ENCODE measurements around the gene GLIS1.
"Not testable (repeated sequence)": the region's sequence is repeated elsewhere in the genome, so short reads cannot be mapped to it uniquely, and the experiment has no call there.

GLIS1 gene

DNA sequence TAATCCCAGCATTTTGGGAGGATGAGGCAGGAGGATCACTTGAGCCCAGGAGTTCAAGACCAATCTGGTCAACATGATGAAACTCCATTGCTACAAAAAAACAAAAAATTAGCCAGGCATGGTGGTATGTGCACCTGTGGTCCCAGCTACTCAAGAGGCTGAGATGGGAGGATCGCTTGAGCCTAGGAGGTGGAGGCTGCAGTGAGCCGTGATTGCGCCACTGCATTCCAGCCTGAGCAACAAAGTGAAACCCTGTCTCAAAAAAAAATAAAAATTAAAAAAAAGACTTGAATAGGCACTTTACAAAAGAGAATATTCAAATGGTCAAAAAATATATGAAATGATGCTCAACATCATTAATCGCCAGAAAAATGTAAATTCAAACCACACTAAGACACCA is 91.0 kb downstream of the GLIS1 start:
- not testable (repeated sequence) for DNase-seq

DNA sequence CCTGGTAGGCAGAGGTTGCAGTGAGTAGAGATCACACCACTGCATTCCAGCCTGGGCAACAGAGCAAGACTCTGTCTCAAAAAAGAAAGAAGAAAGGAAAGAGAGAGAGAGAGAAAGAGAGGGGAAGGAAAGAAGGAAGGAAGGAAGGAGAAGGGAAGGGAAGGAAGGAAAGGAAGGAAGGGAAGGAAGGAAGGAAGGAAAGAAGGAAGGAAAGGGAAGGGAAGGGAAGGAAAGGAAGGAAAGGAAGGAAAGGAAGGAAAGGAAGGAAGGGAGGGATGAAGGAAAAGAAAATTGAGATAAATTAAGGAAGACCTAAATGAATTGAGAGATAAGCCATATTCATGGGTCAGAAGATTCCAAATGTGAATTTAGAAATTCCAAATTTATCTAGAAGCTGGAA is 92.2 kb downstream of the GLIS1 start:
- DNase-seq, result no peak

DNA sequence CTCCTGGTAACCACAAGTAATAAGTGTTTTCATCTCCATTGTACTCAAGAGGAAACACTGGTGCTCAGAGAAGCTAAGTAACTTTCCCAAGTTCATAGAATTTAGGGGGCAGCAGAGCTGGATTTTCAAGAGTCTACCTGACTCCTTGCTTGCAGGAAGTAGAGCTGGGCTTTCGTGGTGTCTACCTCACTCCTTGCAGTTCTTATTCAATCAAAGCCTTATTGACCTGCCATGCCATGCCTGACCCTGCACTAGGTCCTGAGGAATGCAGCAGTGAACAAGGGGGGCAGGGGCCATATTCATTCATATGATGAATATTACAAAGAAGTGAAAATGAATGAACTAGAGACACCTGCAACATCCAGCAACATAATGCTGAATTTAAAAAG is 93.3 kb downstream of the GLIS1 start:
- DNase-seq, result no peak

DNA sequence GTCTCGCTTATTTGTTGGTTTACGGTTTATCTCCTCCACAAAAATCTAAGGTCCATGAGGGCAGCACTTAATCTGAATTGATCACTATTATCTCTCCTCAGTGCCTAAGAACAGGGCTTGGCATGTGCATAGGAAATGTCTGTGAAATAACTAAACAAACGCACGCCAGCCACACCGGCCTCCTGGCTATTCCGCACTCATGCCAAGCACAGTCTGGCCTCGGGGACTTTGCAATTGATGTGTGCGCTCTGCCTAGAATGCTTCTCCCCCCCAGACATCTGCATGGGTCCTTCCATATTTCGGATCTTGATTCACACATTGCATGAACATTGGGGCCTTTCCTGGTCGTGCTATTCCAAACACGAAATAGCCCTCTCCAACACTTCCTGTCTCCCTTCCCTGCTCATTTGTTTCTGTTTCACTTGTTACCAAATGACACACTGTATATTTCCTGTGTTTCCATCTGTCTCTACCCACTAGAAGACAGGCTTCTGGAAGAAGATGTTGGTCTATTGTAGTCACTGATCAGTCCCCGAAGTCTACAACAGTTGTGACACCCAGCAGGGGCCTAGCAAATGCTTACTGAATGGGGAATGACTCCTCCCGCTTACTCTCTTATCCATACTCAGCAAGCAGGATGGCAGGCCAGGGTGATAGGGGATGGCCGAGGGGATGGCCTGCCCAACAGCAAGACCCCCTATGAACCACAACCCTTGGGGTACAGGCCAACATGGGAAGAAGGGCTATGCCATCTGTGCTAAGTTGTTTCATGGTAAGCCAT is 93.9 kb downstream of the GLIS1 start:
- DNase-seq, result no peak

DNA sequence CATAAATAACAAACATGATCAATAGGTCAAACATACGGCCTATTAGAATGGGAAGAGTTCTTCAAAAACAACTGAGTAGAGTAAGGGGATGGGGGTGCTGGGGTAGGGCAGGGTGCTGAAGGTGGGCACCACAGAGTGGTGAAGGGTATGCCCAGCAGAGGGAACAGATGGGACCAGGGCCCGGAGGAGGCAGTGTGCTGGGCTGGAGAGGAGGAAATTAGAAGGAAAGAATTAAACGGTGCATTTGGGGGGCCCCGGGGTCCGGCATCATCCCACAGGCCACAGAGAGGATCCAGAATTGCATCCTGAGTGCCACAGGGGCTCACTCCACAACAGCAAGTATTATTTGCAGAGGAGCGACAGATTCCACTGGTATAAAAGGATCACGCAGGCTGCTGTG is 94.5 kb downstream of the GLIS1 start:
- DNase-seq, result no peak

DNA sequence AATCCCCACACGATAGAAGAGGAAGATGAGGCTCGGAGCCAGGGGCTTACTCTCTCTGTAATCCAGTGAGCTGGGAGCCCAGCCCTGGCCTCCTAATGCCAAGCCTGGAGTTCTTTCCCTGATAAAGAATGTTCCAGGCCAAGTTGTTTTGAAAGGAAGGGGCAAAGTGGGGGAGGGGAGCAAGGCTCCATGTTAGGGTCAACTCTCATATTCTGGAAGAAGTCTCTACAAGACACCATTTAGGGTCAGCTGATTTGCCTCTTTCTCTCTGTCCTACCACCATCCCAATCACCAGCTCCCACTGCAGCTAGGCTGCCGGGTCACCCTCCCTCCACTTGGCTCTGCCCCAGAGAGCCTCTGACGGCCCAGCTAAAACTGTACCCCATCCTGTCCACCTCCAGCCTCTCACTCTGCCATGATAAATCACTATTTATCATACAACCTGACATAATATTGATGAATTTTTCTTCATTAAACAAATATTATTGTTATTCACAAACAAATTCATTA is 95.0 kb downstream of the GLIS1 start:
- no peak for DNase-seq

DNA sequence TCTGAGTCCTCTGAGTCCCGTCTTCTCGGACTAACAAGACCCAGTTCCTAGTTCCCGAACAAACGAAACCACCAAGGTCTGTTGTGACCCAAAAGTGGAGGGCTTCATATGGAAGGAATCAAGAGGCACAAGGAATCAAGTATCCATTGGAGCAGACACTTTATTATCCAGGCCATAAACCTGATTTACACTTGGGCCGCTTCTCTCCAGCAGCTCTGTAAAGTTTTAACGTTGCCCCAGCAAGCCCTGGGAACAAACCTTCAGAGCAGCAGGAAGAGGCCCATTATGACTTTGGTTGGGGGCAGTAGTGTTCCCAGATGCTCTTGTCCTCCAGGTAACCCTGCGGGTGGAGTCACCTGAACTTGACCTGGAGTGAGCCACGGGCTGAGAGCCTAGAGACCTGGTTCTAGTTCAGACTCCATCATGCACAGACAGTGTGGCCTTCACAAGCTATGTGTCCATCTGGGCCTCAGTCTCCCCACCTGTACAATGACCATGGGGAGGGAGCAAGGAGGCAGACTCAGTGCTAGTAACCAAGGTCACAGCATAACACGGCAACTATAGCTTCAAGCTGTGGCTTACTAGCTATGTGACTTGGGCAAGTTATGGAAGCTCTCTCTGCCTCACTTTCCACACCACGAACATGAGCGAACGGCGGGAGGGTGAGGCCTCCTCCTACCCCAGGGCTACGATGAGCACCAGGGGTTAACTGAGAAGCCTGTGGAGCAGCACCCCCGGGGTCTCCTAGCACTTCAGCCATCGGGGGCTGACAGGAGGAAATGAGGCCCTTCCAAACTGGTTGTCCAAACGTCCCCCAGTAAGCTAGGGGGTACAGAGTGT is 95.7 kb downstream of the GLIS1 start:
- DNase-seq, result no peak

DNA sequence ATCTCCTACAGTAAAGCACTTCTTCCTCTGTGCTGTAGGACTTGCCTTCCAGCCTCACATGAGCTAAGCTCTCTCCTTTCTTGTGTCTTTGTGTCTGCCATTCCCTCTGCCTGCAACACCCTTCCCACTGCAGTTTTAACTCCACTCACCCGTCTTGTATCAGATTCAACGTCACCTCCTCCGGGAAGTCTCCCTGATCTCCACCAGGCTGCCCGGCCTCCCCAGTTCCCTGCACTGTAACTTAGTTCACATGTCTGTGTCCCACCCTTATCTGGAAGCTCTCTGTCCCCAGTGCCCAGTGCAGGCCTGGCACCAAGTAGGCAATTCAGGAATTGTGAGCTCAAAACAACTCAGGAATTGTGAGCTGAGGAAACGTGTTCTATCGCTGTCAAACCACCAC is 96.4 kb downstream of the GLIS1 start:
- no peak for DNase-seq

DNA sequence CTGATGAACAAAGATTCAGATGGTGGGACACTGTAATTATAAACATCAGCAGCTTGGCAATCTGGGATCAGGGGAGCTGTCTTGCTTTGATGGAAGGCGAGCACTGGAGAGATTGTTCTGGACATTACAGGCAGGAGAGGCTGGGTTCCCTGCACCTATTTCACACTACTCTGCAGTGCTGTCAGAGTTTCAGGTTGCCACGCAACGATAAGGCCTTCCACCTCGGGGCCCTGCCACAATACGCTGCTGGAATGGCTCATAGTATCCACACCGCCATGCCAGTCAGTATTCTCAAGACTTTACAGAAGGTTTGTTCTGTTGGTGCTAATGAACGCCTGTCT is 96.8 kb downstream of the GLIS1 start:
- no peak for DNase-seq

DNA sequence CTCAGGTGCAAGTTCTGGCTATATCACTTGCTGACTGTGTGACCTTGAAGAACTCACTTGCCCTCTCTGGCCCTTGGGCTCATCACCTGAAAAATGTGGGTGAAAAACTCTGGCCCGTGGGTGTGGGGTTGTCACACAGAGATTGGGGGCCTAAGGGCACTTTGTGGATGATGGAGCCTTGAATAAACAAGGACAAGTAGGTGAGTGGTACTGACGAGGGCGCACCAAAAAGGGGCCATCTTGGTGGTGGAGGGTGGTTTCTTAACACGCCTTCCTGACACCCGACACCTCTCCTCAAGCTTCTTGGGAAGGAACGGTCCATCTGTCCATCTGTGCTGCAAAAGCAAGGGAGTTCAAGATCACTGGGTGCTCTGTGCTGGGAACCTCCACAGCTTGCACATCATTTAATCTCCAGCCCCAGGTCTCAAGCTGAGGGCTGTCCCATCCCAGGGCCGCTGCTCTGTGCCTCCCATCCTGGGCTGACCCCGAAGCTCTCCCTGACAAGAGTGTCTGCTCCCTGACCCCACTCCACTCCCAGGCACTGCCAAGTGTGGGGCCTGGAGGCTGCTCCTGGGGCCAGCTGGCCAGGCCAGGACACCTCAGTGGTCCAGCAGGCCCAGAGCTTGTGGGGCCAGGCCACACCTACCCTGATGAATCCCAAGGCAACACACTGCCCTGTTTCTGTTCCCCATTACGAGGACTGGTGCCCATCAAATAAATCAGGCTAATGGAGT is 97.3 kb downstream of the GLIS1 start:
- DNase-seq, result no peak

DNA sequence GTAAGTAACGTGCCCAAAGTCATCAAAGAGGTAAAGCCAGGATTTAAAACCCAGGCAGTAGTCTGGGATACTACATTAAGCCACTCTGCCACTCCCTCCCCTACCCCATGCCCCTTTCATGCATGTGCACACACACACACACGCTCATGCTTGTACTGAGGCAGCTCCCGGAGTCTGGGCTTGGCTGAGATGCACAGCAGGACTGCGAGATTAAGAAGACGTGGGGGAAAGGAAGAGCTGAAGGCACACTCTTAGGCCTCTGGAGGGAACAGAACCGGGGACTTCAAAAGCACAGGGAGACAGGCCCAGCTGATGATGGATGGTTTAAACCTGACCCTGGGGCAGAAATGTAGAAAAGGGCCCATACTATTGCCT is 98.3 kb downstream of the GLIS1 start:
- DNase-seq, result no peak

DNA sequence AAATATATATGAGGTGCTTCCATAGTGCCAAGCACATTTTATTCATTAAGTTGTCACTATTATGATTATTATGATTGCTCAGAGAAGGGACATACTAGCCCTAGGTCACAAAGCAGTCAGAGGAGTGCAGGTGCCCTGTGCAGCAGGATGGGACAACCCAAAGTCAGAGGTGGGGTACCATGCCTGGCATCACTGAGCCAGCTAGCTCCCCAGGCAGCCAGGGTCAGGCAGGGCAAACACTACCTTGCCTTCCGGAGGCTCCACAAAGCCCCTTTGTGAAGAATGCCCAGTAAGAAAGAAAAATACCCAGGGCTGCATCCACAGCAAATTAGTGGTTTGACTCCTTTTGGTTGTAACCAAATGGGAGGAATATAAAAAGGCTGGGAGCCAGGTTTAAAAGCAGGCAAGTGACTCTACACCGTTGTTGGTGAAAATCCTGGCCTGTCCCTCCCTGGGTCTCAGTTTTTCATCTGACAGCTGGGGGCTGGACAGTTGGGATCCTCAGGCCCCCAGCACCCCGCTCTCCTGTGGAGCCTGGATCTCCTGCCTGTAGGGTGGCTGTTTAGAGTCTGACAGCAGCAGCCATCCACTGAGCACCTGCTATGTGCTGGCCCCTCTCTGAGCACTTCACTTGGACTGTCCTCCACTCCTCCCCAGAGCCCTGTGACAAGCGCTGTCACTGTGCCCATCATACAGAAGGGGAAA is 98.8 kb downstream of the GLIS1 start:
- DNase-seq, result no peak

DNA sequence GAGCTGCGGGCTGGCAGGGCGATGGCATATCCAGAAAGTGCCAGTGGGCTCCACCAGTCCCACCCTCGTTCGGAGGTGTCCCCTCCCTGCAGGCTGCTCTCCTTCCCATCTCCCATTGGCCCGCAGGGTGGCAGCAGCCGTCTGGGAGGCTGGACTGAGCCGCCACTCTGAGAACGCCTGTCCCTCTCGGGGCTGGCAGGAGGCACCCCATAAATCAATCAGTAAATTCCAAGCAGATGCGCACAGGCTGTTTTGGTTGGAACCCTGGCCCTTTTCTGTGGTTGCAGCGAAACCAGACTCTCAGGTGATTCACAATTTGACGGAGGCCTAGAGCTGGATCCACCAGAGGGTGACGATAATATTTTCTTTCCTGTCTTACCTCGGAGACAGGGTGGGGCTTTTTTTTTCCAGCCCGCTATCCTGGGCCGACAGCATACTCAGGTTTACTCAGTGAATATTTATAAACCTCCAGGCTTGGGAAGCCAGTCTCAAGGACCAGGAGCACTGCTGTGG is 99.7 kb downstream of the GLIS1 start:
- peak in 1 of 2 donors; percentile 27 for DNase-seq

DNA sequence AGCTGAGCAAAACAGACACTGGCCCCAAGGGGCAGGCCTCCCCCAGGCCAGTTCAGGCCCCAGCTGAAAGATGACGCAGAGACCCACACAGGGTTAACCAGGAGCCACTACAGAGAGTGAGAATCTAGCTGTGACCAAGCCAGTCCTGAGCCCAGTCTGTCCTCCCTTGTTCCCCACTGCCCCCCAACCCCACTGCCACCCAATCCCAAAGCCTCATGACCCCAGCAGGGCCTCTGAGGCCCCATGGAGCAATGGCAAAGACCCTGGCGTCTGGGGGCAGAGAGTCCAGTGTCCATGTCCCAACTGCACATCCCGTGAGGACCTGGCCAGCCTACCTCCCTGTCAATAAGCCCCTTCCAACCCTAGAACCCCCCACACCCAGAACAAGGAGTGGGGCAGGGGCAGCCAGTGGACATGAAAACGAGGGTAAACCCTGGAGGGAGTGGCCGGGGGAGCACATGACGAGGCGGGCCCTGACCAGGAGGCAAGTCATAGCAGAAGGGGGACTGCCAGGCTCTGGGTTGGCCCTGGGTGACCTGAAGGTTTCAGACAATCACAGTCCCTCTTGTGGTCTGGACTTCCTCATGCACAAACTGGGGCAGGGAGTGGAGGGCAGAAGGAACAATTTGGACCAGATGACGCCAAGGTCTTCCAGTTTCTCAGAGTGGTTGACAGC is 100.5 kb downstream of the GLIS1 start:
- no peak for DNase-seq

DNA sequence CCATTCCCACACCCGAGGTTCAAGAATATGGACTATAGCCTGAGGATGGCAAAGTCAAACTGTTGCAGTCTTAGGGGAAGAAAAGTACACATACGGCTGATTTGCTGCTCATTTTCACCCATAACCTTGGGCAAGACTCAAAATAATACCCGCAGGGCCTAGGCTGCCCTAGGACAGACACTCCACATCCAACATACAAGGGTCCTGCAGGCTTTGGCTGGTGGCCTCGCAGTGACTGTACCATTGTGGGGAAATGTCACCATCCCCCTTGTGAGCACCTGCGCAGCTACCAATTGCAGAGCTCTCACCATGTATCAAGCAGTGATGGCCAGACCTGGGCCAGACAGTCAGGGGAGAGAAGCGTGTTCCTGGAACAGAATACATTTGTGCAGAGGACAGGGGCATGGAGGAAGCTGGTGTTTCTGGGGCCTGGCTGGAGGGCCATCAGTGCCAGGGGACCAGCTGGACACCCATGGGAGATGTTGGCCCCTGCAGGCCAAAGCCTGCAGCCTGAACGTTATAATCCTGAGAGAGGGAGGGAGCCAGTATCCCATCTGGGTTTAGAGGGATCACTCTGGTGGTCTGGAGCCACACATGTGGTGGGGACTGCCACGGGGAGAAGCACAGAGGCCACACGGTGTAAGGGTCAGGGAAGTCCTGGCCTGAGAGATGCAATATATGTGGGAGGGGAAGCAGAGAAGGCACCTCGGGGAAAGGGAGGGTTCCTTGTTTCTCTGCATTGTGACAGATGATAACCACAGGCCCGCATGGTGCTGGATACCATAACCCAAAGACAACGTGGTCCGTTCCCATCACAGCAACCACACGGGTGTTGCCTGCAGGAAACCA is 101.2 kb downstream of the GLIS1 start:
- no peak for DNase-seq

DNA sequence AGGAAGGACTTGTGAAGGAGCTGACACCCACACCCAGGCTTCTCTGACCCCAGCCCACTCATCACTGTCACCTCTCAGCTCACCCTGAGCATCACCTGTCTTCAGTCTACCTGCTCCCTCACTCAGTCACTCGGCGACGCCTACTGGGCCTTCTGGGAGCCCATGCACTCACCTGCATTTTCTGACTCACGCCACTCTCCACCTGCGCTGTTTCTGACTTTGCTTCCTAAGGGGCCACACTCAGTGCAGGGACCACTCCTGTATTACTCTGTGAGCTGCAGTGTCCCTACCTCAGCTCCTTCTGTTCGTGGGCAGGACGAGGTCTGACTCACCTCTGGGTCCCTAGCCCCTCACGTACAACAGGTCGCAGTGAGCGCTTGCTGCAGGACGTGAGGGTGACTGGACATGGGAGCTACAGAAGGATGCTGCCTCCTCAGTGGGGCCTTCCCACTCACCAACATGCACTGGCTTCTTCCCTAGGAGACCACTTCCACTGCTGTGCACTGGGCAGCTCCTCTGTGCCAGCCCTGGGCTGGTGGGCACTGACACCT is 102.3 kb downstream of the GLIS1 start:
- no peak for DNase-seq

DNA sequence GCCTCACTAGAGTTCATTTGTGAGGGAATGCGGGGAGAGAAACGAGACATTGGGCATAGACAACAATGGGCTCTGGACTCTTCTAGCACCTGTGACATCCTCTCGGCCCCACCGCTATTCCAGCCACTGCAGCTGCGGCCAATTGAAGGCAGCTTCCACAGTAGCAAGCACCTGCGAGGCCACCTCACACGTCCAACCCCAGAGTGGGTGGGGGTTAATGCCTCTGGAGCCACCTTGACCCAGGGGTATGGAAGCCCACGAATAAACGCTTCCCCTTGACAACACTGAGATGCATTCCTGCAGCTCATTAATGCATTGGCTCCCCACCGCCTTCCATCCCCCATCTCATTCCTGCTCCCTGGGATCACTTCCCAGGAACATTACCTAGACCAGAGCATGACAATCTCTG is 104.4 kb downstream of the GLIS1 start:
- DNase-seq, result no peak

DNA sequence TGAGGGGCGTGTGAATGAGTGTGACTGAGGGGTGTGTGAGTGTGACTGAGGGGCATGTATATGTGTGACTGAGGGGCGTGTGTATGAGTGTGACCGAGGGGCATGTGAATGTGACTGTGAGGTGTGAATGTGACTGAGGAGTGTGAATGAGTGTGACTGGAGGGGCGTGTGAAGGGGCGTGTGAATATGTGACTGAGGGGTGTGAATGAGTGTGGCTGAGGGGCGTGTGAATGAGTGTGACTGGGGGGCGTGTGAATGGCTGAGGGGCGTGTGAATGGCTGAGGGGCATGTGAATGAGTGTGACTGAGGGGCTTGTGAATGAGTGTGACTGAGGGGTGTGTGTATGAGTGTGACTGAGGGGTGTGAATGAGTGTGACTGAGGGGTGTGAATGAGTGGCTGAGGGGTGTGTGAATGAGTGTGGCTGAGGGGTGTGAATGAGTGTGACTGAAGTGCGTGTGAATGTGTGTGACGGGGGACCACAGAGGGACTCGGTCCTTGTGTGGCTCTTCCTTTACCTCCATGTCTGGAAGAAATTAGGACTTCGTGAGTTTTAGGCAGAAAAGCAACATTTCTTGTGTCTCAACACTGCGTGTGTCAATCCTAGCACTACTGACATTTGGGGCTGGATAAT is 105.8 kb downstream of the GLIS1 start:
- no peak for DNase-seq

DNA sequence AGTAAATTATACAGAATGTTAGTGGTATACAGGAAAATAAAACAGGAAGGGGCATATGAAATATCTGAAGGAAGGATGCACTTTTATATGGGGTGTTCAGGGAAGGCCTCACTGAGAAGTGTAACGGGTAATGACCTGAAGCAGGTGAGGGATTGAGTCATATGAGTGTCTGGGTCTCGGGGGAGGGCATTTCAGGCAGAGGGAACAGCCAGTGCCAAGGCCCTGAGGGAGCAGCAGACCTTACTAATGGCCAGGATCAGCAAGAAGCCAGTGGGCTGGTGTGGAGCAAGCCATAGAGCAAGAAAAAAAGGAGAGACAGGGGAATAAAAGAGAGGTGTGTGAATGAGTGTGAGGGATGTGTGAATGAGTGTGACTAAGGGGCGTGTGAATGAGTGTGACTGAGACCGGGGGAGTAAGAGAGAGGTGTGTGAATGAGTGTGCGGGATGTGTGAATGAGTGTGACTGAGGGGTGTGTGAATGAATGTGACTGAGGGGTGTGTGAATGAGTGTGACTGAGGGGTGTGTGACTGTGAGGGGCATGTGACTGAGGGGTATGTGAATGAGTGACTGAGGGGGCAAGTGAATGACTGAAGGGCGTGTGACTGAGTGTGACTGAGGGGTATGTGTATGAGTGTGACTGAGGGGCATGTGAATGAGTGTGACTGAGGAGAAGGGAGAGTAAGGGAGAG is 107.2 kb downstream of the GLIS1 start:
- DNase-seq, result no peak

Data from bone marrow (tissue), 2 donors.